ENCODE measurements around the gene HTR1D.
"Not testable (repeated sequence)": the region's sequence is repeated elsewhere in the genome, so short reads cannot be mapped to it uniquely, and the experiment has no call there.

Gene HTR1D

GRCh38 chr1:23216771-23217420 lies 406 bp downstream of the HTR1D start:
- DNase-seq (ENCODE audit: low read depth in 2 of 2, low spot score in 1 of 2), result no peak

- DNase-seq (ENCODE audit: low read depth in 2 of 2, low spot score in 1 of 2), result no peak
These were observed 1.4 kb downstream of the HTR1D start for GRCh38 chr1:23215751-23216449.

- no peak for DNase-seq (ENCODE audit: low read depth in 2 of 2, low spot score in 1 of 2)
These were observed 2.0 kb downstream of the HTR1D start for GRCh38 chr1:23215291-23215690.

- no peak for DNase-seq (ENCODE audit: low read depth in 2 of 2, low spot score in 1 of 2)
These were observed 2.7 kb downstream of the HTR1D start for GRCh38 chr1:23214640-23215039.

- no peak for DNase-seq (ENCODE audit: low read depth in 2 of 2, low spot score in 1 of 2)
These were observed 5.3 kb downstream of the HTR1D start for GRCh38 chr1:23211955-23212354.

GRCh38 chr1:23210963-23211362 lies 6.3 kb downstream of the HTR1D start:
- DNase-seq (ENCODE audit: low read depth in 2 of 2, low spot score in 1 of 2), result no peak

- DNase-seq (ENCODE audit: low read depth in 2 of 2, low spot score in 1 of 2), result no peak
These were observed 6.9 kb downstream of the HTR1D start for GRCh38 chr1:23210351-23210785.

GRCh38 chr1:23209770-23210169 lies 7.5 kb downstream of the HTR1D start:
- DNase-seq (ENCODE audit: low read depth in 2 of 2, low spot score in 1 of 2), result no peak

- DNase-seq (ENCODE audit: low read depth in 2 of 2, low spot score in 1 of 2), result no peak
These were observed 8.8 kb downstream of the HTR1D start for GRCh38 chr1:23208527-23208926.

GRCh38 chr1:23207733-23208132 lies 9.6 kb downstream of the HTR1D start:
- DNase-seq (ENCODE audit: low read depth in 2 of 2, low spot score in 1 of 2), result not testable (repeated sequence)

GRCh38 chr1:23202263-23202749 lies 15.0 kb downstream of the HTR1D start:
- no peak for DNase-seq (ENCODE audit: low read depth in 2 of 2, low spot score in 1 of 2)

- DNase-seq (ENCODE audit: low read depth in 2 of 2, low spot score in 1 of 2), result no peak
These were observed 16.4 kb downstream of the HTR1D start for GRCh38 chr1:23200883-23201282.

- no peak for DNase-seq (ENCODE audit: low read depth in 2 of 2, low spot score in 1 of 2)
These were observed 18.9 kb downstream of the HTR1D start for GRCh38 chr1:23198373-23198772.

- no peak for DNase-seq (ENCODE audit: low read depth in 2 of 2, low spot score in 1 of 2)
These were observed 20.5 kb downstream of the HTR1D start for GRCh38 chr1:23196627-23197328.

- DNase-seq (ENCODE audit: low read depth in 2 of 2, low spot score in 1 of 2), result no peak
These were observed 22.9 kb downstream of the HTR1D start for GRCh38 chr1:23194119-23194984.

GRCh38 chr1:23193391-23194118 lies 23.7 kb downstream of the HTR1D start:
- DNase-seq (ENCODE audit: low read depth in 2 of 2, low spot score in 1 of 2), result no peak

- no peak for DNase-seq (ENCODE audit: low read depth in 2 of 2, low spot score in 1 of 2)
These were observed 26.1 kb downstream of the HTR1D start for GRCh38 chr1:23191199-23191598.

- not testable (repeated sequence) for DNase-seq (ENCODE audit: low read depth in 2 of 2, low spot score in 1 of 2)
These were observed 28.3 kb downstream of the HTR1D start for GRCh38 chr1:23188936-23189452.

GRCh38 chr1:23188434-23188884 lies 28.8 kb downstream of the HTR1D start:
- DNase-seq (ENCODE audit: low read depth in 2 of 2, low spot score in 1 of 2), result no peak

GRCh38 chr1:23187637-23188036 lies 29.7 kb downstream of the HTR1D start:
- no peak for DNase-seq (ENCODE audit: low read depth in 2 of 2, low spot score in 1 of 2)

Measured in stimulated activated CD8-positive, alpha-beta memory T cell treated with anti-CD3 and anti-CD28 coated beads, Interleukin-4, amount 100 ng/mL, for 4 hours (primary cell).